AG04449 (cell line): Measurements from ENCODE around the gene LRRC15.
A peak's percentile ranks its signal among the peaks of the same experiment; 100 is the strongest.

Source experiments
- CTCF ChIA-PET: fragments of 350-600 bp; formaldehyde crosslinking; extraction: SDS; loops from one replicate; lab custom pipeline; 2021; ENCODE audit warnings: antibody characterized with exemption; lab: Yijun Ruan, JAX
- POLR2A ChIA-PET: fragments of 400-600, 350-600 bp; formaldehyde crosslinking; extraction: SDS; loops from one replicate; lab custom pipeline; 2020; ENCODE audit warnings: antibody characterized with exemption, inconsistent platforms; lab: Yijun Ruan, JAX
- DNase-seq: peaks from one replicate; pipeline ENCODE4 v3.0.0-alpha.2; 2010; ENCODE audit warnings: low read depth, low spot score
- H3K4me3 ChIP-seq: 2 replicates; pipeline ENCODE4 v1.5.1; 2011; ENCODE audit warnings: low read depth, mild to moderate bottlenecking, control low read depth, low read length
- CTCF ChIP-seq: IDR thresholded peaks from one replicate; pipeline ENCODE4 v1.5.1; 2011; ENCODE audit warnings: mild to moderate bottlenecking, moderate library complexity, low read length, control low read depth, inconsistent platforms; ENCODE audit not compliant: insufficient read depth; ENCODE audit errors: missing control alignments

LRRC15 gene

GRCh38 chr3:194333981-194334320 is 35.6 kb downstream of the LRRC15 start:
- ChIA-PET POLR2A (no interaction called here), CTCF (interaction anchor here (0.6 to 5.6 kb wide), 31 partner anchors 8 to 553 kb away, joined by 3 to 186 read pairs (median 4); partner anchors contain the start of genes GP5, LRRC15 and LSG1)
- no peak for TF ChIP-seq CTCF
- DNase-seq, result no peak
- H3K4me3 ChIP-seq, result no peak overlapping the region

GRCh38 chr3:194333212-194333980 is 36.1 kb downstream of the LRRC15 start:
- peak; percentile 92 for TF ChIP-seq CTCF
- CTCF ChIA-PET, result interaction anchor here (0.6 to 5.6 kb wide), 31 partner anchors 8 to 552 kb away, joined by 3 to 186 read pairs (median 4); partner anchors contain the start of genes GP5, LRRC15 and LSG1
- POLR2A ChIA-PET, result interaction anchor here (1.0 kb wide), 1 partner anchor 928 kb away, joined by 3 read pairs; no protein-coding TSS in a partner anchor
- DNase-seq, result no peak
- H3K4me3 ChIP-seq, result peak overlapping the region; percentile 68

GRCh38 chr3:194332858-194333211 is 36.7 kb downstream of the LRRC15 start:
- no peak overlapping the region for H3K4me3 ChIP-seq
- TF ChIP-seq CTCF, result no peak
- ChIA-PET POLR2A (interaction anchor here (0.6 to 1.0 kb wide), 2 partner anchors 23 to 928 kb away, joined by 3 read pairs; no protein-coding TSS in a partner anchor), CTCF (interaction anchor here (0.9 to 5.6 kb wide), 12 partner anchors 11 to 551 kb away, joined by 3 to 186 read pairs (median 8); partner anchors contain the start of gene GP5)
- DNase-seq, result no peak

GRCh38 chr3:194330579-194330978 is 39.0 kb downstream of the LRRC15 start:
- TF ChIP-seq CTCF, result no peak
- ChIA-PET CTCF (interaction anchor here (0.7 to 3.9 kb wide), 10 partner anchors 13 to 665 kb away, joined by 3 to 25 read pairs (median 8); partner anchors contain the start of genes GP5 and LSG1), POLR2A (interaction anchor here (0.7 kb wide), 1 partner anchor 240 kb away, joined by 3 read pairs; no protein-coding TSS in a partner anchor)
- H3K4me3 ChIP-seq, result no peak overlapping the region
- no peak for DNase-seq

GRCh38 chr3:194330160-194330559 is 39.4 kb downstream of the LRRC15 start:
- CTCF ChIA-PET, result interaction anchor here (0.7 to 3.9 kb wide), 11 partner anchors 14 to 665 kb away, joined by 3 to 25 read pairs (median 8); partner anchors contain the start of genes GP5 and LSG1
- no peak overlapping the region for H3K4me3 ChIP-seq
- POLR2A ChIA-PET, result no interaction called here
- no peak for TF ChIP-seq CTCF
- DNase-seq, result no peak

GRCh38 chr3:194329583-194329965 is 40.0 kb downstream of the LRRC15 start:
- DNase-seq, result no peak
- POLR2A ChIA-PET, result no interaction called here
- CTCF ChIA-PET, result interaction anchor here (0.9 to 3.9 kb wide), 11 partner anchors 13 to 664 kb away, joined by 3 to 25 read pairs (median 8); partner anchors contain the start of genes GP5 and LSG1
- TF ChIP-seq CTCF, result no peak
- no peak overlapping the region for H3K4me3 ChIP-seq
